ENCODE measurements around the gene MTARC2.

Gene MTARC2

DNA sequence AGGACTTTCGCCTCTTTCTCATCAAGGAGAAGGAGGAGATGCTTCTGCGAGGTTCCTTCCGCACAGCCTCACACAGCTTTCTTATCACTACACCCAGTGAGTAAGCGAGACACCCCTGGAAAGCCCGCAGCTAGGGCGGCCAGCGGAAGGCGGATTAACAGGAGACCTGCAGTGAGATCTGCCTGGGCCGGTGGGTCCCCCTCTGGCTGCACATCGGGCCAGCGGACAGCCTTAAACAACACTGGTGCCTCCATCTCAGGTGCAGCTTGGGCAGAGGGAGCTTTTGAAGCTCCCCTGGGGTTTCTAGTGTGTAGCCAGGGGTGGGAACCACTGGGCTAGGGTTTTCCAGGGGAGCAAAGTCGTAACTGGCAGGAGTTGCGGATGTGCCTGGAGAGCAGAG lies 21.1 kb downstream of the MTARC2 start:
- TF ChIP-seq CTCF (IDR thresholded peaks at IDR 0.05): no peak
- no peak for TF ChIP-seq ZFX (IDR thresholded peaks at IDR 0.05; ENCODE audit: borderline replicate concordance)
- no peak overlapping the region for H3K27ac ChIP-seq

- H3K27ac ChIP-seq: no peak overlapping the region
- TF ChIP-seq ZFX (IDR thresholded peaks at IDR 0.05; ENCODE audit: borderline replicate concordance) (no peak), CTCF (IDR thresholded peaks at IDR 0.05) (no peak)
These were observed 22.3 kb downstream of the MTARC2 start for GRCh38 chr1:220770245-220770913.

DNA sequence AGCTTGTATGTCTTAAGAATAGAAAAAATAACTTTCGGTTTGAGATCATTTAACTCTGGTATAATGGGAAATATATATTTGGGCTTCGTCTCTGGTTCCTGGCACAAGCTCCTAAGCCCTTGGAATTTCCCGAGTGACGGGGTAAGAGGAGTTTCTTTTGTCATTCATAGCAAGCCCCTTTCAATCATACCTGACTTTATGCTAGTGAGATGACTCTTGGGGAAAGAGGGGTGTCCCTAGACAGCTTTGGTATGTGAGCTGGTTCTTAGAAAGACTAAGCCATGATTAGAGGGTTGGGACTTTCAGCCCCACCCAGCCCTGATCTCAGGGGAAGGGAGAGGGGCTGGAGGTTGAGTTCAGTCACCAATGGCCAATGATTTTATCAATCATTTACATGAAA lies 24.7 kb downstream of the MTARC2 start:
- TF ChIP-seq ZFX (IDR thresholded peaks at IDR 0.05; ENCODE audit: borderline replicate concordance): no peak
- no peak for TF ChIP-seq CTCF (IDR thresholded peaks at IDR 0.05)
- H3K27ac ChIP-seq: no peak overlapping the region

GRCh38 chr1:220775240-220775853 lies 27.2 kb downstream of the MTARC2 start:
- no peak overlapping the region for H3K27ac ChIP-seq
- TF ChIP-seq ZFX (IDR thresholded peaks at IDR 0.05; ENCODE audit: borderline replicate concordance) (no peak), CTCF (IDR thresholded peaks at IDR 0.05) (peak; percentile 99)

DNA sequence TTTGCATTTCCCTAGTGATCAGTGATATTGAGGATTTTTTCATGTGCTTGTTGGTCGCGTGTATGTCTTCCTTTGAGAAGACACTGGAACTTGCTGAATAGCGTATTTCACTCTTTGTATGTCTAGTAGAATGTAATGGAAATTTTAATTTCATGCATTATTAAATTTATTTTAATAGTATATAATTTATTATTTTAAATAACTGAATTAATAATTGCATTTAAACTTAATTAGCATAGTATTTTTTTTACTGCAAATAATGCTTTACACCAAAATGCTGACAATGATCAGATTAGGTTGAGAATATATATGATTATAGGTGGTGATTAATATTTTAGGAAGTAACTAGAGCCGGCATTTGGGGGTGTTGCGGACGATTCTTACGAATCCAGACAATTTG lies 28.1 kb downstream of the MTARC2 start:
- no peak overlapping the region for H3K27ac ChIP-seq
- no peak for TF ChIP-seq CTCF (IDR thresholded peaks at IDR 0.05)
- TF ChIP-seq ZFX (IDR thresholded peaks at IDR 0.05; ENCODE audit: borderline replicate concordance): no peak

GRCh38 chr1:220776720-220777326 lies 28.7 kb downstream of the MTARC2 start:
- H3K27ac ChIP-seq: no peak overlapping the region
- TF ChIP-seq ZFX (IDR thresholded peaks at IDR 0.05; ENCODE audit: borderline replicate concordance) (no peak), CTCF (IDR thresholded peaks at IDR 0.05) (peak; percentile 98)

DNA sequence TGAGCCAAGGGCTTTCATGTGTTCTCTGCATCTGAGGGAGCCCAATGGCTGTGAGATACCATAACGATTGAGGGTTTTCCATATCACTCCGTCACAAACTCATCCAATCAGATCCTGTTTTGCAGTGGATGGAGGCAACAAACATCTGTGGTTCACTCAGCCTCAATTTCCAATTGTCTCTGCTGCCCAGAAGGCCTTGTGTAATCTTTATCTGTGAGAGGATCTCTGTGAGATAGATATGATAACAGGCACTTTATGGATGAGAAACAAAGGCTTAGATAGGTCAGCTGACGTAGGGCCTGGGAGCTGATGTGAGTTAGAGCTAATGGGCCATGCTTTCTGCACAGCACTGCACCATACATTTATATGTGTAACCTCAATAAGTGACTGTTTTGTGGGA lies 35.3 kb downstream of the MTARC2 start:
- TF ChIP-seq ZFX (IDR thresholded peaks at IDR 0.05; ENCODE audit: borderline replicate concordance) (no peak), CTCF (IDR thresholded peaks at IDR 0.05) (no peak)
- H3K27ac ChIP-seq: no peak overlapping the region

Data from 22Rv1 (cell line).